Subcutaneous adipose tissue (tissue), 4 donors: ENCODE measurements around the gene SSBP1. TPM values are rescaled to one million over a fixed set of nuclear protein-coding genes. Genes with fewer than 3 reads are reported as not detected.

ENCODE experiments used
- CTCF ChIP-seq: fragments of 450-650 bp; IDR thresholded peaks from one replicate; pipeline ENCODE4 v1.5.1; 2016; ENCODE audit warnings: low read depth, mild to moderate bottlenecking, control low read depth, antibody characterized with exemption, moderate library complexity
- total RNA-seq, 4 donors: library from RNA; depleted of rRNA; stranded (reverse); fragments of >200 nt; gene quantifications; one replicate each; pipeline ENCODE4 v1.1.0, GENCODE V29; 2016

Gene SSBP1
- total RNA-seq, 4 donors from 2014 or later: 71.8 to 123 (median 85.1) TPM

- TF ChIP-seq CTCF: no peak
Observed at GRCh38 chr7:141712603-141713255, 25.4 kb upstream of the SSBP1 start.

- no peak for TF ChIP-seq CTCF
Observed at GRCh38 chr7:141713890-141714289, 24.3 kb upstream of the SSBP1 start.

- no peak for TF ChIP-seq CTCF
Observed at GRCh38 chr7:141714571-141714970, 23.6 kb upstream of the SSBP1 start.

GRCh38 chr7:141715018-141715417 is 23.1 kb upstream of the SSBP1 start:
- TF ChIP-seq CTCF: no peak

- no peak for TF ChIP-seq CTCF
Observed at GRCh38 chr7:141715794-141716689, 22.1 kb upstream of the SSBP1 start.

- TF ChIP-seq CTCF: no peak
Observed at GRCh38 chr7:141717450-141717849, 20.7 kb upstream of the SSBP1 start.

GRCh38 chr7:141722529-141722928 is 15.6 kb upstream of the SSBP1 start:
- no peak for TF ChIP-seq CTCF
